Progenitor cell of endocrine pancreas (in vitro differentiated cells): ENCODE data around the gene TMEM120B. TPM values are rescaled to one million over a fixed set of nuclear protein-coding genes. Genes with fewer than 3 reads are reported as not detected.

ENCODE experiments used
- DNase-seq: peaks from one replicate; pipeline ENCODE4 v3.0.0; 2021; ENCODE audit warnings: low spot score; ENCODE audit not compliant: unreplicated experiment
- H3K27ac Mint-ChIP-seq: 2 replicates; pipeline ENCODE4 v1.8.0; 2021; ENCODE audit warnings: mild to moderate bottlenecking, moderate library complexity, mixed read lengths
- H3K27me3 Mint-ChIP-seq: 2 replicates; pipeline ENCODE4 v1.8.0; 2021; ENCODE audit warnings: mixed read lengths
- H3K36me3 Mint-ChIP-seq: 2 replicates; pipeline ENCODE4 v1.8.0; 2022; ENCODE audit warnings: mixed read lengths; ENCODE audit not compliant: insufficient read depth
- H3K4me1 Mint-ChIP-seq: 2 replicates; pipeline ENCODE4 v1.8.0; 2021; ENCODE audit warnings: low read depth, mixed read lengths
- H3K4me3 Mint-ChIP-seq: 2 replicates; pipeline ENCODE4 v1.8.0; 2021; ENCODE audit warnings: low read depth, mild to moderate bottlenecking, moderate library complexity, mixed read lengths
- H3K9me3 Mint-ChIP-seq: 2 replicates; pipeline ENCODE4 v1.8.0; 2021; ENCODE audit warnings: low read depth, mixed read lengths
- total RNA-seq: library from RNA; stranded (reverse); gene quantifications from 2 replicates; pipeline ENCODE4 v1.2.1, GENCODE V29; 2021
- TF ChIP-seq, protein P1 (sequence below): fragments of 200-600 bp; sonication (generic); IDR thresholded peaks from one replicate; pipeline ENCODE4 v1.5.0; 2021; ENCODE audit warnings: antibody characterized with exemption, mild to moderate bottlenecking; ENCODE audit not compliant: unreplicated experiment

Gene TMEM120B
- total RNA-seq, 1 donor from 2014 or later, result 16.1 TPM

DNA sequence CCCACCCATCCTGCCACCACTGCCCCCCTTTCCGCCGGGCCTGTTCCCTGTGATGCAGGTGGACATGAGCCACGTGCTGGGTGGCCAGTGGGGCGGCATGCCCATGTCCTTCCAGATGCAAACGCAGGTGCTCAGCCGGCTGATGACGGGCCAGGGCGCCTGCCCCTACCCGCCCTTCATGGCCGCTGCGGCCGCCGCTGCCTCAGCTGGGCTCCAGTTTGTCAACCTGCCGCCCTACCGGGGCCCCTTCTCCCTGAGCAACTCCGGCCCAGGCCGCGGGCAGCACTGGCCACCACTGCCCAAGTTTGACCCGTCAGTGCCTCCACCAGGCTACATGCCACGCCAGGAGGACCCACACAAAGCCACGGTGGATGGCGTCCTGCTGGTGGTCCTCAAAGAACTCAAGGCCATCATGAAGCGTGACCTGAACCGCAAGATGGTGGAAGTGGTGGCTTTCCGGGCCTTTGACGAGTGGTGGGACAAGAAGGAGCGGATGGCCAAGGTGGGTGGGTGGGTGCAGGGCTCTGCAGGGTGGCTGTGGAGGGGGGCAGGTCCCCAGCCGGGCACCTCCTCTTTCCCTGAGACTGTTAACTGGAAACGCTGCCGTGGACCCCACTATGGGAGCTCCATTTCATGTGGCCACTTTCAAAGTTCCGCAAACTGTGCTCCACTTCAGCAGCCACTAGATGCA is 102.0 kb downstream of the TMEM120B start:
- H3K27ac Mint-ChIP-seq, result no peak overlapping the region
- no peaks in the 10 kb centered on the region for H3K9me3 Mint-ChIP-seq
- H3K36me3 Mint-ChIP-seq, result peaks cover 17% of the 10 kb centered on the region
- no peak for DNase-seq
- H3K27me3 Mint-ChIP-seq, result no peaks in the 10 kb centered on the region
- no peak overlapping the region for H3K4me3 Mint-ChIP-seq
- H3K4me1 Mint-ChIP-seq, result peaks cover 15% of the 10 kb centered on the region
- TF ChIP-seq, protein P1, sequence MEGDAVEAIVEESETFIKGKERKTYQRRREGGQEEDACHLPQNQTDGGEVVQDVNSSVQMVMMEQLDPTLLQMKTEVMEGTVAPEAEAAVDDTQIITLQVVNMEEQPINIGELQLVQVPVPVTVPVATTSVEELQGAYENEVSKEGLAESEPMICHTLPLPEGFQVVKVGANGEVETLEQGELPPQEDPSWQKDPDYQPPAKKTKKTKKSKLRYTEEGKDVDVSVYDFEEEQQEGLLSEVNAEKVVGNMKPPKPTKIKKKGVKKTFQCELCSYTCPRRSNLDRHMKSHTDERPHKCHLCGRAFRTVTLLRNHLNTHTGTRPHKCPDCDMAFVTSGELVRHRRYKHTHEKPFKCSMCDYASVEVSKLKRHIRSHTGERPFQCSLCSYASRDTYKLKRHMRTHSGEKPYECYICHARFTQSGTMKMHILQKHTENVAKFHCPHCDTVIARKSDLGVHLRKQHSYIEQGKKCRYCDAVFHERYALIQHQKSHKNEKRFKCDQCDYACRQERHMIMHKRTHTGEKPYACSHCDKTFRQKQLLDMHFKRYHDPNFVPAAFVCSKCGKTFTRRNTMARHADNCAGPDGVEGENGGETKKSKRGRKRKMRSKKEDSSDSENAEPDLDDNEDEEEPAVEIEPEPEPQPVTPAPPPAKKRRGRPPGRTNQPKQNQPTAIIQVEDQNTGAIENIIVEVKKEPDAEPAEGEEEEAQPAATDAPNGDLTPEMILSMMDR, result no peak

GRCh38 chr12:121815263-121815662 is 102.7 kb downstream of the TMEM120B start:
- H3K27ac Mint-ChIP-seq, result peak overlapping the region; percentile 67
- H3K4me3 Mint-ChIP-seq, result no peak overlapping the region
- H3K4me1 Mint-ChIP-seq, result peaks cover 15% of the 10 kb centered on the region
- DNase-seq, result no peak
- peaks cover 16% of the 10 kb centered on the region for H3K36me3 Mint-ChIP-seq
- TF ChIP-seq, protein P1, result no peak
- no peaks in the 10 kb centered on the region for H3K9me3 Mint-ChIP-seq
- H3K27me3 Mint-ChIP-seq, result no peaks in the 10 kb centered on the region

DNA sequence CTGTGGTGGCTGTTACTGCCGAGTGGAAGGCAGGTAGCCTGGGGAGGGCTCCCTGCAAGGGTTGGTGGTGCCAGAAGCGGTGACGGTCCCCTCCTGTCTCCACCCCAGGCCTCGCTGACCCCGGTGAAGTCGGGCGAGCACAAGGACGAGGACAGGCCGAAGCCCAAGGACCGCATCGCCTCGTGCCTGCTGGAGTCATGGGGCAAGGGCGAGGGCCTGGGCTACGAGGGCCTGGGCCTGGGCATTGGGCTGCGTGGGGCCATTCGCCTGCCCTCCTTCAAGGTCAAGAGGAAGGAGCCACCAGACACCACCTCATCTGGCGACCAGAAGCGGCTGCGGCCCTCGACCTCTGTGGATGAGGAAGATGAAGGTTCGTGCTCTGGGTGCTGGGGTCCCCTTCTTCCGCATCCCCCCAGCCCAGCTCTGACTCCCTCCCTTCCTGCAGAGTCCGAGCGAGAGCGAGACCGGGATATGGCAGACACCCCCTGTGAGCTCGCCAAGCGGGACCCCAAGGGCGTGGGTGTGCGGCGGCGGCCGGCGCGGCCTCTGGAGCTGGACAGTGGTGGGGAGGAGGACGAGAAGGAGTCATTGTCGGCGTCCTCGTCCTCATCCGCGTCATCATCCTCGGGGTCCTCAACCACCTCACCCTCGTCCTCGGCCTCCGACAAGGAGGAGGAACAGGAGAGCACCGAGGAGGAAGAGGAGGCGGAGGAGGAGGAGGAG is 104.5 kb downstream of the TMEM120B start:
- TF ChIP-seq, protein P1, result no peak
- Mint-ChIP-seq H3K9me3 (no peaks in the 10 kb centered on the region), H3K27me3 (no peaks in the 10 kb centered on the region), H3K4me1 (peaks cover 6% of the 10 kb centered on the region), H3K4me3 (no peak overlapping the region), H3K36me3 (peaks cover 16% of the 10 kb centered on the region), H3K27ac (no peak overlapping the region)
- DNase-seq, result no peak

DNA sequence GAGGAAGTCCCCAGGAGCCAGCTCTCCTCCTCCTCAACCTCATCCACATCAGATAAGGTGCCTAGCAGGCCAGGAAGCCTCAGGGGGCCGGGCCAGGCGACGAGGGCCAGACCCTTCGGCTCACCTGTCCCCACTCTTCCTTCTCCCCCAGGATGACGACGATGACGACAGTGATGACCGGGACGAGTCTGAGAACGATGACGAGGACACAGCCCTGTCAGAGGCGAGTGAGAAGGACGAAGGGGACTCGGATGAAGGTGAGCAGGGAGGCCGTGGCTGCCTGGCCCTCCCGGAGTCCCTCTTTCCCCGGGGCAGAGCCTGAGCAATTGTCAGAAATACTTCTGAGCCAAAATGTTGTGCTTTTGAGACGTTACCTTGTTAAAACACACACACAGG is 105.1 kb downstream of the TMEM120B start:
- Mint-ChIP-seq H3K36me3 (peaks cover 16% of the 10 kb centered on the region), H3K27ac (no peak overlapping the region)
- TF ChIP-seq, protein P1, result no peak

GRCh38 chr12:121819212-121819949 is 106.8 kb downstream of the TMEM120B start:
- H3K4me3 Mint-ChIP-seq, result no peak overlapping the region
- no peaks in the 10 kb centered on the region for H3K4me1 Mint-ChIP-seq
- DNase-seq, result no peak
- no peaks in the 10 kb centered on the region for H3K27me3 Mint-ChIP-seq
- H3K36me3 Mint-ChIP-seq, result peaks cover 16% of the 10 kb centered on the region
- H3K9me3 Mint-ChIP-seq, result no peaks in the 10 kb centered on the region
- TF ChIP-seq, protein P1, result no peak
- H3K27ac Mint-ChIP-seq, result no peak overlapping the region

More for the DNA sequence above, 105.1 kb downstream of the TMEM120B start:
- no peak overlapping the region for H3K4me3 Mint-ChIP-seq
- H3K27me3 Mint-ChIP-seq, result no peaks in the 10 kb centered on the region
- no peak for DNase-seq
- H3K4me1 Mint-ChIP-seq, result peaks cover 6% of the 10 kb centered on the region
- H3K9me3 Mint-ChIP-seq, result no peaks in the 10 kb centered on the region
